NB4 (cell line): ENCODE data around the gene GSK3A.

ENCODE experiments used
- CTCF ChIP-seq: IDR thresholded peaks from one replicate; pipeline ENCODE4 v1.5.1; 2012; ENCODE audit warnings: low read depth, low read length
- MAX ChIP-seq: IDR thresholded peaks from 2 replicates; pipeline ENCODE4 v1.6.1; 2011; ENCODE audit warnings: low read depth, low read length
- MYC ChIP-seq: IDR thresholded peaks from 2 replicates; pipeline ENCODE4 v1.6.1; 2011; ENCODE audit warnings: low read depth, low read length
- POLR2A ChIP-seq: IDR thresholded peaks from 2 replicates; pipeline ENCODE4 v1.6.1; 2011; ENCODE audit warnings: mild to moderate bottlenecking; ENCODE audit not compliant: insufficient read length; ENCODE audit errors: extremely low read depth

GRCh38 chr19:42271861-42272534 is 29.6 kb upstream of the GSK3A start:
- TF ChIP-seq POLR2A (no peak), CTCF (no peak), MAX (no peak), MYC (no peak)
